SK-N-MC (cell line): ENCODE data around the gene TMEM164.

Experiments used
- EZH2 ChIP-seq: fragments of 200-600 bp; sonication (generic); IDR thresholded peaks from one replicate; pipeline ENCODE4 v1.6.1; 2017; ENCODE audit warnings: antibody characterized with exemption
- FOXP2 ChIP-seq: optimal IDR thresholded peaks from 2 replicates; pipeline ENCODE3; 2011; ENCODE audit warnings: mild to moderate bottlenecking, moderate library complexity; ENCODE audit not compliant: insufficient read depth; ENCODE audit errors: extremely low read length, control extremely low read depth
- POLR2AphosphoS5 ChIP-seq: IDR thresholded peaks from 2 replicates; pipeline ENCODE4 v1.6.1; 2012; ENCODE audit warnings: mild to moderate bottlenecking, low read depth, low read length, borderline replicate concordance

DNA sequence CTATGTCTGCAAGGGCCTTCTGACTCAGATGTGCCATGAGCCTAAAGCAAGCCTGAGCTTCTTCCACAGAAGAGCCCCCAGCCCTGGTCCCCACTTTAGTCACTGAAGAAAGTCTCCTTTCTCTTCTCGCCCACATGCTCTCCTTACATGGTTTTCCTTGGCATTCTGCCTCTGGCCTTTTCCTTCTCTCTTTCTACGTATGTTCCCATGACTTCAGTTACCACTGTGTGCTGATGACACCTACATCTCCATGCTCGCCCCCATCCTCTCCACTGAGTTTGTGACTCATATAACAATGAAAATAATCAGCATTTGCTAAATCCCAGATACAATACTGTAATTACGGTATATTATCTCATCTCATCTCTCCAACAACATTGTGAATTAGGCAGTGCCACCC, 165.7 kb downstream of the TMEM164 start:
- TF ChIP-seq POLR2AphosphoS5 (no peak), EZH2 (no peak), FOXP2 (no peak)
